Measurements from ENCODE around the gene TNFRSF18. TPM values are rescaled to one million over a fixed set of nuclear protein-coding genes. Genes with fewer than 3 reads are reported as not detected.

TNFRSF18 gene
- total RNA-seq, 1 donor = 4.3 TPM

- DNase-seq (ENCODE audit: low read depth in 2 of 3, low spot score in 2 of 3) = no peak
These were observed 52.5 kb downstream of the TNFRSF18 start for GRCh38 chr1:1153874-1154273.

Small RNAs within 50 kb of the gene (small RNA-seq; reads per million reads assigned to genes)
- gene MIR200A (0.61 reads per million), gene MIR200B (1.3 reads per million, percentile 47 among the genes with 10 or more reads in this experiment), gene MIR429 (not detected)

Other genes with a start within 250 kb of the TNFRSF18 start
- gene NOC2L, start 247.3 kb downstream of the TNFRSF18 start, total RNA-seq = 68.1 TPM
- gene KLHL17, start 246.0 kb downstream of the TNFRSF18 start, total RNA-seq = 3.0 TPM
- gene PLEKHN1, start 240.1 kb downstream of the TNFRSF18 start, total RNA-seq = 0.54 TPM
- gene PERM1, start 224.5 kb downstream of the TNFRSF18 start, total RNA-seq = under 0.01 TPM
- gene HES4, start 206.5 kb downstream of the TNFRSF18 start, total RNA-seq = 4.8 TPM
- 76.2 TPM for gene ISG15, start 193.1 kb downstream of the TNFRSF18 start, total RNA-seq
- 3.8 TPM for gene AGRN, start 186.5 kb downstream of the TNFRSF18 start, total RNA-seq
- not detected for gene RNF223, start 132.3 kb downstream of the TNFRSF18 start, total RNA-seq
- gene C1orf159, start 90.5 kb downstream of the TNFRSF18 start, total RNA-seq = 14.5 TPM
- 4.3 TPM for gene TTLL10, start 32.7 kb downstream of the TNFRSF18 start, total RNA-seq
- gene TNFRSF4, start 7.6 kb upstream of the TNFRSF18 start, total RNA-seq = 4.3 TPM
- 67.1 TPM for gene SDF4, start 25.4 kb upstream of the TNFRSF18 start, total RNA-seq
- 38.5 TPM for gene B3GALT6, start 25.6 kb upstream of the TNFRSF18 start, total RNA-seq
- gene C1QTNF12, start 40.1 kb upstream of the TNFRSF18 start, total RNA-seq = 0.27 TPM
- gene UBE2J2, start 67.3 kb upstream of the TNFRSF18 start, total RNA-seq = 51.4 TPM
- gene SCNN1D, start 73.8 kb upstream of the TNFRSF18 start, total RNA-seq = 4.8 TPM
- gene ACAP3, start 101.3 kb upstream of the TNFRSF18 start, total RNA-seq = 41.2 TPM
- gene PUSL1, start 102.0 kb upstream of the TNFRSF18 start, total RNA-seq = 19.4 TPM
- 150 TPM for gene INTS11, start 118.1 kb upstream of the TNFRSF18 start, total RNA-seq
- 26.7 TPM for gene CPTP, start 118.2 kb upstream of the TNFRSF18 start, total RNA-seq
- gene TAS1R3, start 124.7 kb upstream of the TNFRSF18 start, total RNA-seq = 0.54 TPM
- gene DVL1, start 142.8 kb upstream of the TNFRSF18 start, total RNA-seq = 52.5 TPM
- gene MXRA8, start 152.0 kb upstream of the TNFRSF18 start, total RNA-seq = not detected
- 30.2 TPM for gene AURKAIP1, start 168.6 kb upstream of the TNFRSF18 start, total RNA-seq
- 96.4 TPM for gene CCNL2, start 192.7 kb upstream of the TNFRSF18 start, total RNA-seq
- gene MRPL20, start 200.7 kb upstream of the TNFRSF18 start, total RNA-seq = 50.6 TPM
- 0.54 TPM for gene ANKRD65, start 214.7 kb upstream of the TNFRSF18 start, total RNA-seq
- gene VWA1, start 229.1 kb upstream of the TNFRSF18 start, total RNA-seq = 4.8 TPM
- gene ATAD3C, start 243.1 kb upstream of the TNFRSF18 start, total RNA-seq = 1.3 TPM

Data from hematopoietic multipotent progenitor cell (in vitro differentiated cells).